ENCODE data around the gene DNMBP.
"Not testable (repeated sequence)": the region's sequence is repeated elsewhere in the genome, so short reads cannot be mapped to it uniquely, and the experiment has no call there.

Gene DNMBP

GRCh38 chr10:99906470-99906869, 103.3 kb downstream of the DNMBP start:
- no peak for DNase-seq

GRCh38 chr10:99905971-99906370, 103.8 kb downstream of the DNMBP start:
- no peak for DNase-seq

- no peak for DNase-seq
These were observed 113.9 kb downstream of the DNMBP start for GRCh38 chr10:99895867-99896266.

GRCh38 chr10:99895066-99895465, 114.7 kb downstream of the DNMBP start:
- not testable (repeated sequence) for DNase-seq

- DNase-seq = no peak
These were observed 115.1 kb downstream of the DNMBP start for GRCh38 chr10:99894613-99895012.

GRCh38 chr10:99888622-99889021, 121.1 kb downstream of the DNMBP start:
- DNase-seq = no peak

GRCh38 chr10:99883523-99883922, 126.2 kb downstream of the DNMBP start:
- DNase-seq = no peak

- DNase-seq = no peak
These were observed 128.4 kb downstream of the DNMBP start for GRCh38 chr10:99881371-99881770.

GRCh38 chr10:99880080-99880835, 129.5 kb downstream of the DNMBP start:
- no peak for DNase-seq

GRCh38 chr10:99875473-99875872, 134.3 kb downstream of the DNMBP start:
- no peak for DNase-seq

GRCh38 chr10:99874341-99875085, 135.2 kb downstream of the DNMBP start:
- DNase-seq = no peak

GRCh38 chr10:99873846-99874245, 135.9 kb downstream of the DNMBP start:
- DNase-seq = no peak

GRCh38 chr10:99872367-99873162, 137.2 kb downstream of the DNMBP start:
- no peak for DNase-seq

GRCh38 chr10:99870123-99870730, 139.5 kb downstream of the DNMBP start:
- no peak for DNase-seq

GRCh38 chr10:99869581-99870122, 140.1 kb downstream of the DNMBP start:
- no peak for DNase-seq

- not testable (repeated sequence) for DNase-seq
These were observed 142.5 kb downstream of the DNMBP start for GRCh38 chr10:99867250-99867649.

- not testable (repeated sequence) for DNase-seq
These were observed 146.1 kb downstream of the DNMBP start for GRCh38 chr10:99863535-99864240.

GRCh38 chr10:99860466-99860865, 149.3 kb downstream of the DNMBP start:
- no peak for DNase-seq

- no peak for DNase-seq
These were observed 150.2 kb downstream of the DNMBP start for GRCh38 chr10:99859585-99859984.

GRCh38 chr10:99858849-99859248, 150.9 kb downstream of the DNMBP start:
- no peak for DNase-seq

- no peak for DNase-seq
These were observed 154.2 kb downstream of the DNMBP start for GRCh38 chr10:99855479-99856071.

GRCh38 chr10:99854860-99855259, 154.9 kb downstream of the DNMBP start:
- DNase-seq = no peak

All from amniotic stem cell (primary cell).